ENCODE measurements around the gene ADH4.

- no peak for TF ChIP-seq CTCF (conservative IDR thresholded peaks at IDR 0.05; ENCODE audit: low read depth, low read length)
- TF ChIP-seq EZH2phosphoT487 (IDR thresholded peaks at IDR 0.05; ENCODE audit: borderline replicate concordance, low read length), result no peak
Observed at GRCh38 chr4:99076292-99076976, 67.7 kb downstream of the ADH4 start.

Measured in PC-3 (cell line).